ENCODE results near the gene SLC7A5.

Gene SLC7A5

DNA sequence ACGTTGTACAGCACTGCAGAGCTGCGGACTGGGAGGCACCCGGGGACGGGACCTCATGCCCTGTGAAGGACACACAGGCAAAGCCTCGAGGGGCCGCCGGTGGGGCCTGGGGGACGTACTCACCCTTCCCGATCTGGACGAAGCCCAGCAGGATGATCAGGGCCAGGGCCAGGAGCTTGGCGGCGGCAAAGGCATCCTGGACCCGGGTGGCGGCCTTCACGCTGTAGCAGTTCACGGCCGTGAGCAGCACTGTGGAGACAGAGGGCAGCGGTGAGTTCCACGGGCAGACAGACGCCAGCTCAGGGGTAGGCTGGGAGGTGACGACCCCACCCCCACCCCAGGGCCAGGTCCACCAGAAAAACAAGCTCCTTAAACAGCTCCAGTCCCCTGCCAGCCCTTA is 17.7 kb downstream of the SLC7A5 start:
- H3K9me3 ChIP-seq (ENCODE audit: control insufficient read depth, low read length) = no peaks in the 10 kb centered on the region
- no peak overlapping the region for H3K27ac ChIP-seq (ENCODE audit: low read length, poor library complexity, severe bottlenecking)
- no peak overlapping the region for H3K4me3 ChIP-seq (ENCODE audit: insufficient read depth in 1 of 2, low read depth in 1 of 2, low read length in 2 of 2)
- H4K91ac ChIP-seq (ENCODE audit: low read length) = peak overlapping the region; percentile 53
- peak overlapping the region; percentile 89 for H2BK15ac ChIP-seq (ENCODE audit: low read depth, poor library complexity, severe bottlenecking)
- peaks cover 11 to 64% of the 10 kb centered on the region in 2 experiments for H3K36me3 ChIP-seq (ENCODE audit: control insufficient read depth in 1 of 2, insufficient read depth in 2 of 2, low read depth in 1 of 2, low read length in 2 of 2)
- H4K8ac ChIP-seq (ENCODE audit: low read length) = peak overlapping the region; percentile 61
- no peak overlapping the region for H3K23ac ChIP-seq (ENCODE audit: low read length in 2 of 2)
- peak overlapping the region in 1 of 2 experiments; percentile 42 for H2BK12ac ChIP-seq (ENCODE audit: low read length in 2 of 2)
- H3K4me2 ChIP-seq (ENCODE audit: low read length, poor library complexity, severe bottlenecking) = no peak overlapping the region
- peaks cover 23% of the 10 kb centered on the region for H3K79me1 ChIP-seq (replicated peaks; ENCODE audit: low read length, poor library complexity, severe bottlenecking)
- peaks cover 0 to 6% of the 10 kb centered on the region in 2 experiments for H3K27me3 ChIP-seq (ENCODE audit: control insufficient read depth in 1 of 2, insufficient read depth in 1 of 2, low read length in 2 of 2)
- H3K4me1 ChIP-seq (ENCODE audit: control insufficient read depth, insufficient read depth, low read depth, low read length) = peaks cover 56% of the 10 kb centered on the region
- 86% methylated on average over 21 of the region's 21 CpGs for WGBS
- H2AFZ ChIP-seq (ENCODE audit: low read depth, low read length) = no peak overlapping the region
- H2BK5ac ChIP-seq (ENCODE audit: low read depth, low read length, poor library complexity, severe bottlenecking) = no peak overlapping the region
- H3K4ac ChIP-seq (ENCODE audit: low read depth in 1 of 2, low read length in 2 of 2) = no peak overlapping the region
- no peak overlapping the region for H2BK120ac ChIP-seq (ENCODE audit: low read depth, low read length)
- H3K14ac ChIP-seq (ENCODE audit: low read length in 2 of 2) = no peak overlapping the region
- peak overlapping the region in 1 of 2 experiments; percentile 25 for H3K18ac ChIP-seq (ENCODE audit: low read depth in 1 of 2, low read length in 2 of 2)
- no peak overlapping the region for H2AK5ac ChIP-seq (ENCODE audit: low read length, severe bottlenecking)
- H3K9ac ChIP-seq (ENCODE audit: low read length) = no peak overlapping the region
- DNase-seq = no peak

- Histone ChIP-seq H2BK12ac (ENCODE audit: low read length in 2 of 2) (no peak overlapping the region), H3K36me3 (ENCODE audit: control insufficient read depth in 1 of 2, insufficient read depth in 2 of 2, low read depth in 1 of 2, low read length in 2 of 2) (peaks cover 11 to 69% of the 10 kb centered on the region in 2 experiments), H3K4me1 (ENCODE audit: control insufficient read depth, insufficient read depth, low read depth, low read length) (peaks cover 52% of the 10 kb centered on the region), H2BK120ac (ENCODE audit: low read depth, low read length) (no peak overlapping the region), H2BK15ac (ENCODE audit: low read depth, poor library complexity, severe bottlenecking) (peak overlapping the region; percentile 20), H4K91ac (ENCODE audit: low read length) (no peak overlapping the region), H3K4me3 (ENCODE audit: insufficient read depth in 1 of 2, low read depth in 1 of 2, low read length in 2 of 2) (no peak overlapping the region), H2BK5ac (ENCODE audit: low read depth, low read length, poor library complexity, severe bottlenecking) (no peak overlapping the region), H3K27ac (ENCODE audit: low read length, poor library complexity, severe bottlenecking) (no peak overlapping the region), H3K18ac (ENCODE audit: low read depth in 1 of 2, low read length in 2 of 2) (no peak overlapping the region), H3K9me3 (ENCODE audit: control insufficient read depth, low read length) (no peaks in the 10 kb centered on the region), H2AK5ac (ENCODE audit: low read length, severe bottlenecking) (no peak overlapping the region), H3K27me3 (ENCODE audit: control insufficient read depth in 1 of 2, insufficient read depth in 1 of 2, low read length in 2 of 2) (peaks cover 0 to 6% of the 10 kb centered on the region in 2 experiments), H2AFZ (ENCODE audit: low read depth, low read length) (no peak overlapping the region), H3K14ac (ENCODE audit: low read length in 2 of 2) (no peak overlapping the region), H3K4ac (ENCODE audit: low read depth in 1 of 2, low read length in 2 of 2) (no peak overlapping the region), H3K79me1 (replicated peaks; ENCODE audit: low read length, poor library complexity, severe bottlenecking) (peaks cover 25% of the 10 kb centered on the region), H3K4me2 (ENCODE audit: low read length, poor library complexity, severe bottlenecking) (no peak overlapping the region), H3K23ac (ENCODE audit: low read length in 2 of 2) (no peak overlapping the region), H3K9ac (ENCODE audit: low read length) (no peak overlapping the region), H4K8ac (ENCODE audit: low read length) (no peak overlapping the region)
- WGBS = 86% methylated on average over 14 of the region's 14 CpGs
- no peak for DNase-seq
Observed at GRCh38 chr16:87851141-87851587, 18.1 kb downstream of the SLC7A5 start.

DNA sequence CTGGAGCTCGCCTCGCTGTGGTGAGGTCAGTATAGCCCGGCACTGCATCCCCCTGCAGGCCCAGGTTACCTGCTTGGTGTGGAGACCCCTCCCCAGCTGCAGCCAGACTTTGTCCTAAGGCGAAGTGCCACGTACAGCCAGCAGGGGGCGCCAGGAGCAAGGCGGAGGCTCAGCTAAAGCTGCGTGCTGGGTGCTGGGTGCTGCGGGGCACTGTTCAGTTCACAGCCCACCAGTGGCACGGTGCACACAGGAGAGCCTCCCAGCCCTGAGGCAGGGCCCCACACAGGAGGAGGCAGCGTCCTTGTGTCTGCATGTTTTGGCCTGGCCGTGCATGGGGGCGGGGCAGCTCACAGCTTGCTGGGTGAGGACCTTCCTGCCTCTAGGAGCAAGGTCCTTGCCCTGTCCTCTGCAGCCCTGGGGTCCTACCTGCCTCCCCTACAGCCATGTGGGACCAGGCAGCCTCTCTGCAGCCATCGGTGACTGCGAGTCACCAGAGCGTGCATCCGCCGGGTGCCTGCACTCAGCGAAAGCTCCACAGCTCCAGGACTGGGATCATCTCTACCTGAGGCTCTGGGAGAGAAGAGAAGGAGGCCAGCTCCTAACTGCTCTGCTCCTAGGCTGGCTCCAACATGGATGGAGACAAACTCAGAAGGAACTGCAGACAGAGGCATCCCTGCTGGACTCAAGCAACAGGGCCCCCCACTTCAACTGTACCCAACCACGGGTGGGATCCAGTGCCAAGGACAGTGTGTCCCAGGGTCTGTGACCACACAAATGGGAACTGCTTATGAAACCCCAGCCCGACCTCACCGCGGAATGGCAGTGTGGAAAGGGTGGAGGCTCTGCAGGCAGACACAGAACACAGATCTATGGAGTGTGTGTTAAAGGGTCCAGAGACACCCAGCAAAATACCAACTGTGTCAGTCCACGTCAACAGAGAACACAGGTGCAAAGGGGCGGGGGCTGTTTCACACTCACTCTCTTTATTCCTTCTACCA is 19.0 kb downstream of the SLC7A5 start:
- H2BK120ac ChIP-seq (ENCODE audit: low read depth, low read length) = no peak overlapping the region
- peaks cover 0 to 6% of the 10 kb centered on the region in 2 experiments for H3K27me3 ChIP-seq (ENCODE audit: control insufficient read depth in 1 of 2, insufficient read depth in 1 of 2, low read length in 2 of 2)
- no peak overlapping the region for H2BK12ac ChIP-seq (ENCODE audit: low read length in 2 of 2)
- H2AFZ ChIP-seq (ENCODE audit: low read depth, low read length) = no peak overlapping the region
- H3K4me1 ChIP-seq (ENCODE audit: control insufficient read depth, insufficient read depth, low read depth, low read length) = peaks cover 44% of the 10 kb centered on the region
- H2BK5ac ChIP-seq (ENCODE audit: low read depth, low read length, poor library complexity, severe bottlenecking) = no peak overlapping the region
- H2AK5ac ChIP-seq (ENCODE audit: low read length, severe bottlenecking) = no peak overlapping the region
- H3K9ac ChIP-seq (ENCODE audit: low read length) = no peak overlapping the region
- H3K36me3 ChIP-seq (ENCODE audit: control insufficient read depth in 1 of 2, insufficient read depth in 2 of 2, low read depth in 1 of 2, low read length in 2 of 2) = peaks cover 11 to 71% of the 10 kb centered on the region in 2 experiments
- no peak overlapping the region for H3K14ac ChIP-seq (ENCODE audit: low read length in 2 of 2)
- no peak overlapping the region for H2BK15ac ChIP-seq (ENCODE audit: low read depth, poor library complexity, severe bottlenecking)
- peak overlapping the region; percentile 25 for H4K8ac ChIP-seq (ENCODE audit: low read length)
- DNase-seq = peak; percentile 51
- H3K4ac ChIP-seq (ENCODE audit: low read depth in 1 of 2, low read length in 2 of 2) = no peak overlapping the region
- no peak overlapping the region for H3K4me3 ChIP-seq (ENCODE audit: insufficient read depth in 1 of 2, low read depth in 1 of 2, low read length in 2 of 2)
- H3K27ac ChIP-seq (ENCODE audit: low read length, poor library complexity, severe bottlenecking) = no peak overlapping the region
- 60% methylated on average over 25 of the region's 25 CpGs for WGBS
- peak overlapping the region; percentile 48 for H4K91ac ChIP-seq (ENCODE audit: low read length)
- H3K4me2 ChIP-seq (ENCODE audit: low read length, poor library complexity, severe bottlenecking) = no peak overlapping the region
- H3K9me3 ChIP-seq (ENCODE audit: control insufficient read depth, low read length) = no peaks in the 10 kb centered on the region
- no peak overlapping the region for H3K18ac ChIP-seq (ENCODE audit: low read depth in 1 of 2, low read length in 2 of 2)
- H3K79me1 ChIP-seq (replicated peaks; ENCODE audit: low read length, poor library complexity, severe bottlenecking) = peaks cover 25% of the 10 kb centered on the region
- H3K23ac ChIP-seq (ENCODE audit: low read length in 2 of 2) = no peak overlapping the region

DNA sequence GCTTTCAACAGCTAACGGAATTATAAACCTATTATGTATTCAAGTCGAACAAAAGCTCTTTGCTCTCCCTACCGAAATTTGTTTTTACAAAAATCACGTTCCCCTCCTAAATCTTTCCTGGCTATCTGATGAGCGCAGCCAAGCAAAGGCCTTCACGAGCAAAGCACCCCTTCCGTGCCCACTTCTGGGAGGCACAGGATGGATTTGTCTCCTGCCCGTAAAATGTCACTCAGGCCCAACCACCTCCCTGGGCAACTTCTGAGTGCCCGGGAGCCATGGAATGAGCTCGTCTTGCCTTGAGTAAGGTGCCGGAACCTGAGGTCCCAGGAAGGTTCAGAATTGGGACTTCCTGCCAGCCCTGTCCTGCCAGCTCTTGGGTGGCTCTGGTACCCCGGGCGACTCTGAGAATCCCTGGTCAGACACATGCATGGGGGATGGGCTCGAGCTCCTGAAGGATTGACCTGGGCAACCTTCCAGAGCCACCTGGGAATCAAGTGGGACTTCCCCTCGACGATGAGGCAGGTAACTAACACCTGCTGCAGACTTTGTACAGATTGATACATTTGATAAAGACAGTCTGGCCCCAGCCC is 19.8 kb downstream of the SLC7A5 start:
- no peak overlapping the region for H2BK12ac ChIP-seq (ENCODE audit: low read length in 2 of 2)
- H3K23ac ChIP-seq (ENCODE audit: low read length in 2 of 2) = no peak overlapping the region
- no peak overlapping the region for H3K9ac ChIP-seq (ENCODE audit: low read length)
- no peak overlapping the region for H3K4me2 ChIP-seq (ENCODE audit: low read length, poor library complexity, severe bottlenecking)
- peaks cover 11 to 70% of the 10 kb centered on the region in 2 experiments for H3K36me3 ChIP-seq (ENCODE audit: control insufficient read depth in 1 of 2, insufficient read depth in 2 of 2, low read depth in 1 of 2, low read length in 2 of 2)
- no peak overlapping the region for H2AK5ac ChIP-seq (ENCODE audit: low read length, severe bottlenecking)
- peaks cover 24% of the 10 kb centered on the region for H3K79me1 ChIP-seq (replicated peaks; ENCODE audit: low read length, poor library complexity, severe bottlenecking)
- H3K4me3 ChIP-seq (ENCODE audit: insufficient read depth in 1 of 2, low read depth in 1 of 2, low read length in 2 of 2) = no peak overlapping the region
- peaks cover 38% of the 10 kb centered on the region for H3K4me1 ChIP-seq (ENCODE audit: control insufficient read depth, insufficient read depth, low read depth, low read length)
- no peak overlapping the region for H3K4ac ChIP-seq (ENCODE audit: low read depth in 1 of 2, low read length in 2 of 2)
- WGBS = 91% methylated on average over 16 of the region's 16 CpGs
- no peak overlapping the region for H3K18ac ChIP-seq (ENCODE audit: low read depth in 1 of 2, low read length in 2 of 2)
- no peak overlapping the region for H2BK120ac ChIP-seq (ENCODE audit: low read depth, low read length)
- no peaks in the 10 kb centered on the region for H3K9me3 ChIP-seq (ENCODE audit: control insufficient read depth, low read length)
- peak overlapping the region; percentile 6 for H2BK15ac ChIP-seq (ENCODE audit: low read depth, poor library complexity, severe bottlenecking)
- DNase-seq = no peak
- peaks cover 0 to 6% of the 10 kb centered on the region in 2 experiments for H3K27me3 ChIP-seq (ENCODE audit: control insufficient read depth in 1 of 2, insufficient read depth in 1 of 2, low read length in 2 of 2)
- no peak overlapping the region for H4K8ac ChIP-seq (ENCODE audit: low read length)
- H3K27ac ChIP-seq (ENCODE audit: low read length, poor library complexity, severe bottlenecking) = no peak overlapping the region
- H2AFZ ChIP-seq (ENCODE audit: low read depth, low read length) = no peak overlapping the region
- no peak overlapping the region for H3K14ac ChIP-seq (ENCODE audit: low read length in 2 of 2)
- H4K91ac ChIP-seq (ENCODE audit: low read length) = no peak overlapping the region
- no peak overlapping the region for H2BK5ac ChIP-seq (ENCODE audit: low read depth, low read length, poor library complexity, severe bottlenecking)
